HG02981 (cell line): ENCODE data around the gene ARHGEF4.

Source experiments
- ATAC-seq: cut with Tn5 transposase; IDR thresholded peaks from one replicate; pipeline ENCODE4 v1.9.1; 2021; ENCODE audit warnings: mild to moderate bottlenecking, moderate library complexity; ENCODE audit not compliant: unreplicated experiment

Gene ARHGEF4

DNA sequence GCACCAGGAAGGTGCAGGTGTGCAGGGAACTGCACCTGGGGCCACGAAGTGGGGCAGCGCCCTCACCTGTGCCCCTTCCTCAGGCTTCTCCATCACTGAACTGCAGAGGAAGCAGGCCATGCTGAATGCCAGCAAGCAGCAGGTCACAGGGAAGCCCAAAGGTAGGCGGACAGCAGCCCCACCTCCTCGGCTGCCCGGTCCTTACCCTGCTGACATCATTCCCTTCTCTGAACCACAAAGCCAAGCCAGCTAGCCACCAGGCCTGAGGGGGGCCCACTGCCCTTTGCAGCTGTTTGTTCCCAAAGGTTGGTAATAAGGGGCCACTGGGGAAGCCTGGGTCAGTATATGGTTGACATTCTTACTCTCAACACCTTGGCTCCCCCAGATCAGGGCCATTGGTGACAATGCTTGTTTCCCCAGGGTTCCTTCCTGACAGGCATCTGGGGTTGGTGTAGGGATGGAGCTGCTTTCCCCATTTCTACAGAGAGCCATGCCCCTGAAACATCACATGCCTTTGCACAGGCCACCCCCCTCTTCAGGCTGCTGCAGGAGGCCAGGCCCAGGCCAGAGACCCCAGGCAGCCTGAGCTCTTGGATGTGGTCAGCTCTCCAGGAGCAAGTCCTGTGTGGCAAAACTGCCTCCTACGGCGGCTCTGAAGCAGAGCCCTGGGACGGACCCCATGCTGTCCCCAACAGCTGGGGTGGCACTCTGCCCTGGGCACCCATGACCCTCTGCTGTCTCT lies 208.7 kb downstream of the ARHGEF4 start:
- no peak for ATAC-seq

DNA sequence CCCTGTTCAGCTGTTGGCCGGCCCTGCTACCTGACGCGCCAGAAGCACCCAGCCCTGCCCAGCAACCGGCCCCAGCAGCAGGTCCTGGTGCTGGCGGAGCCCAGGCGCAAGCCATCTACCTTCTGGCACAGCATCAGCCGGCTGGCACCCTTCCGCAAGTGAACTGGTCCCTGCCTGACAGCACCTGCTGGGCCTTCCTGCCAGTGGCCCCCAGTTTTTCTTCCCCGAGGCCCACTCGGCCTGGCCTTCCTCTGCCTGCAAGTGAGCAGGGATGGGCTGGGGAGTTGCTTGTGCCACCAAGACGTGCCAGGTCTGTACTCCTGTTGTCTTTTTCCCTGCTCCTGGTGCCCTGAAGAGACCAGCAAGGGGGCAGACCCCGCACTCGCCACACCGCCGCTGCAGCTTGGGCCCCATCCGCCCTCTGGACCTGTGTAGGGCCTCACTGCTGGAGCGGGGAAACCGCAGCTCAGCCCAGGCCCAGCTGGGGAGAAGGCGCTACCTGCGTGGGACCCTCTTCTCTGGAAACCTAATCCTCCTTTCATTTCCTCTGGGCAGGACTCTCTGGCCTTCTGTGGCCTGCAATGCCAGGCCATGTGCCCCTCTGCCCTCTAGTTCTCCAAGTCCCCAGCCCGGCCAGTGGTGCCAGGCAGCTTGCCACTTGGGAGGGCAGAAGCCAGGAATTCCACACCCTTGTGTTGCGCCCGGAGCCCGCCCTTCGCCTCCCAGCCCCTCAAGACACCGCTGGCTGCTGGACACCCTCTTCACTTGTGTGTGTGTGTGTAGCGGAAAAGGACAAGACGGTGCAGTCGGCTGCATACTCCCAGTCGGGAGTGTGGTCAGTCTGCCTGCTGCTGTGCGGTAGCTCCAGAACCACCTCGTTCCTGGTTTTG lies 209.6 kb downstream of the ARHGEF4 start:
- no peak for ATAC-seq

DNA sequence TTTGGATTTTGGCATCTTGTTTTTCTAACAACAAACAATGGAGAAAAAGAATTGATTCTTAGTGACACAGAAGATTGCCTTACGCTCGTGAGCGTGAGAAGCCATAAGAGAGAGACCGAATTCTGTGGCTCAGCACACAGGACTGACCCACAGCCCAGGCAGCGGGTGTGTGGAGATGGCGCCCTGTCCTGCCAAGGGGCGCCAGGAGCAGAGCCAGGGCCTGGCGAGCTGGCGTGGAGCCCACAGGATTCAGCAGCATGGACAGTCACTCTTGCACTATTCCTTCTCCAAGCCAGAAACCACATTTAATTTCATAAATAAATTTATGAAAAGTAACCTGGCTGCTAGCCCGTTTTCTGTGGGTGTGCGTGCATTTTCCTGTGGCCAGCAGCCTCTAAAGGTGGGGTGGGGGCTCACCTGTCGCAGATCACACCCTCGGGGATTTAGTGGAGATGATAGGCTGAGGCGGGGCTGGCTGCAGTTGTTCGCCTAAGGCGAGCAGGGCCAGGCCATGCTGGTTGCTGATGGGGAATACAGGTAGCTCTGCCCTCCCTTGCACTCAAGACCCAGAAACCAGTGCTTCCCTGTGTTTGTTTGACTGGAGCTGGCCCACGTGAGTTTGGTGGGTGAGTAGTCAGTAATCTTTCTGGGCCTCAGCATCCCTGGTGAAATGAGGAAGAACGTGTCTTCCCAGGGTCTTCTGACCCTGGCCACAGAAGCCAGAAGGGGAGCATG lies 210.4 kb downstream of the ARHGEF4 start:
- ATAC-seq, result no peak

DNA sequence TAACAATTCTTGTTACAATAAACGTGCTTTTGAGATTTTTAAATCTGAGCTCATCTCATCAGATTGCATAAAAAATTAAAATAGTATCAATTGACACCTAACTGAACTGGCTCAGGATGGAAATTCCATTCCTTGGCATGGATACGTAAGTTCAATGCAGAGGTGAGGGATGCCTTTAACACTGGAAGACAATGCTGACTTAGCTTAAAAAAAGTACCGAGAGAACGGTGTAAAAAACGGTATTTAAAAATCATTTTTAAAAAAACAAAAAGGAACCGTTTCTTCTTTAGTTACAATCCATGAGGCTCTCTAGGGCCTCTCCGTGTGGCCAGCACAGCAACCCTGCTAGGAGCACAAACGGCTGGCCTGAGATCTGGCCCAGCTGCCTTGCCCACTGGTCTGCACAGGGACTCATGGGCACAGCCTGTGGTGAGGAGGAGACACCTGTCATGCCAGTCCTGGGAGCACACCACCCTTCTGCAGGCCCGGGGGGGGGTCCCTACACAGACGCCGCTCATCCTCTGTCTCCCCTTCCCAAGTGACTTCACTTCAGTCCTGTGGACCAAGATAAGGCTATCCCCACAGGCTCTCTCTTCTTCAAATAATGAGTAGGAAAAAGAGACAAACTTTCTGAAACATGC lies 211.3 kb downstream of the ARHGEF4 start:
- ATAC-seq, result no peak

DNA sequence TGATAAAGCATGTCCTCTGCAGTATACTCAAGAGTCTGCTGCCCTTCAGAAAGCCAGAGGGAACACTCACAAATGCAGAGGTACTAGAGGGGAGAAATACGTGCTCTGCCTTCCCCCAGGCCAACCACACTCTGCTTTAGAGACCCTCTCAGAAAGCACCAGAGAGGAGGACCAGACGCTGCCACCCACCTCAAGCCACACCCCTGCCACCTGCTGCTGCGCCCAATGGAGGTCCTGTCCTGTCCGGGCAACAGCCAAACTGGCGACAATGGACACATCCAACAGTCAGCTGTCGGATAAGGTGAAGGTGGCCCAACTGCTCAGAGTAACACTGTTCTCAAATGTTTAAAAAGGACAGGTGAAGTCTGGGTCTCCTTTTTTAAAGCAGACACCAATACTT lies 211.9 kb downstream of the ARHGEF4 start:
- no peak for ATAC-seq

DNA sequence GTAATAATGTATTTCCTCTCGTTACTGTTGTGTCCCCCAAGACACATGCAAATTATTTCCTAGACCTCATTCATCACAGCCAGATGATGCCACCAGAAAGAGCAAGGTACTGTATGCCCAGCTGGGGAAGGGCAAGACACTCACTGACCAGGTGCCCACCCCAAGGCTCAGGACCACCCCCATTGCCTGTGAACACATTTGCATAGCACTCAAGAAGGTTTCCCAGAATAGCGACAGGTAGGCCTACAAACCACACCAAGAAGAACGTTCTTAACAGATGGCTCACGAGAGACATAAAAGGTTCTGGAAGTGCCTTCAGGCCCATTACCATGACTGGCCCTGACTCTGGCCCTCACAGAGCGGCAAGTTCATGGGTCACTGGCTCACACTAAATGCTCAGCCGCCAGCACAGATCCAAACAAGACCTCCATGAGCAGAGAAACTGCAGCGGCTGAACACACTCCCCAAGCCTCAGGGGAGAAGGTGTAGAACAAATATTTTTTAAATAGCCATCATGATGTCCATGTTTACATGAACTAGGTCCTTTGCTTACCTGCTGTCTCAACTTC lies 212.5 kb downstream of the ARHGEF4 start:
- ATAC-seq, result no peak

GRCh38 chr2:131050896-131051295 lies 214.2 kb downstream of the ARHGEF4 start:
- ATAC-seq, result no peak

- ATAC-seq, result no peak
These were observed 216.1 kb downstream of the ARHGEF4 start for GRCh38 chr2:131052741-131053263.

DNA sequence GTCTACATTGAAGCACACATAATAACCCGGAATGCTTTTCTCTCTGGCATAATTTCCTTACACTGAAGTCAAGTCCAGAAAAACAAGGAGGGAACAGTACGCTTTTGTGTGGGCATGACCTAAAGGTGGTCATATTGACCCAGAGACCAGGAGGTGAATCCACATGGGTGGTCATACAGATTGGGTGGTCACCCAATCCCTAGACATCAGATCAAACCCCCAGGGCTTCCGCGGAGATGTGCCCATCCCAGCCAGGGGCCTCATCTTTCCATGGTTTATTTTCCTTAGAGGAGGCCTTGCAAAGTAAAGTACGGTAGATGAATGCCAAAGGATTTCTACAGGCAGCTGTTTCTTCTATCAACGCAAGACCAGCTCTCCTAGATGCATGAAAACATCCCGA lies 217.8 kb downstream of the ARHGEF4 start:
- ATAC-seq, result no peak

DNA sequence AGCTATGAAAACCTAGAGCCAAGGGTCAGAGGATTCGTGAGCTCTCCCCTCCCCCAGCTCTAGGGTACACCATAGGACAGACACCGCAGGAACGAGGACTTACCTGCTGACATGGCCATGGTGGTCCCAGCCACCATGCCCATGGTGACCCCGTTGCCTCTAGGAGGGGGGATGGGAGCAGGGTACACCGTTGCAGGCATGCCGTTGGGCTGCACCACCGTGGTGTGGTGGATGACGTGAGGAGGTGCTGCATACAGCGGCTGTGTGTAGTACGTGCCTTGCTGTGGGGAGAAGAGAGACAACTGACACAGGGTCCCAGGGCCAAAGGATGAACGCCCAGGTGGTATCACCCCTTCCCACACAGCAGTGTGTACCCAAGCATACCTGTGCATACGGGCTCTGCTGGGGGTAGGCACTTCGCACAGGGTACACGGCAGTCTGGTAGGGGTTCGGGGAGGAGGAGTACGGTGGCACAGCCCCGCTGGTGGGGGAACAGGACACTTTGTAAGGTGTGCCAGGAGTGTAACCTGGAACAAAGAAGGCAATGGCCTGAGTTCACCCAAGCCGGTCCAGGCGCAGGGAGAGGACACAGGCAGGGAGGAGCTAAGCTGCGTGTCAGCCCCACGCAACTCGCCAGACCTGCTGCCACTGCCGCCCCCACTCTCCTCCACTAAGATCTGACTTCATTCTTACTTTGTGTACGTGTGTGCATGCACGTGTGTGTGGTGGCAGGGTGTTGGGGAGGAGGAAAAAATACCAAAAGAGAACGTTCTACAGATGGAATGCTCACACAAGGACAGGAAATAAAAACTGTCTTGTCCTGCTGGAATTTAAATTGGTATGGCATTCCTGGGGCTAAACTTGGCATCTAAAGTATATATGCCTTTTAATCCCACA lies 218.7 kb downstream of the ARHGEF4 start:
- no peak for ATAC-seq

GRCh38 chr2:131056204-131056931 lies 219.7 kb downstream of the ARHGEF4 start:
- no peak for ATAC-seq

- no peak for ATAC-seq
These were observed 220.2 kb downstream of the ARHGEF4 start for GRCh38 chr2:131056932-131057287.

DNA sequence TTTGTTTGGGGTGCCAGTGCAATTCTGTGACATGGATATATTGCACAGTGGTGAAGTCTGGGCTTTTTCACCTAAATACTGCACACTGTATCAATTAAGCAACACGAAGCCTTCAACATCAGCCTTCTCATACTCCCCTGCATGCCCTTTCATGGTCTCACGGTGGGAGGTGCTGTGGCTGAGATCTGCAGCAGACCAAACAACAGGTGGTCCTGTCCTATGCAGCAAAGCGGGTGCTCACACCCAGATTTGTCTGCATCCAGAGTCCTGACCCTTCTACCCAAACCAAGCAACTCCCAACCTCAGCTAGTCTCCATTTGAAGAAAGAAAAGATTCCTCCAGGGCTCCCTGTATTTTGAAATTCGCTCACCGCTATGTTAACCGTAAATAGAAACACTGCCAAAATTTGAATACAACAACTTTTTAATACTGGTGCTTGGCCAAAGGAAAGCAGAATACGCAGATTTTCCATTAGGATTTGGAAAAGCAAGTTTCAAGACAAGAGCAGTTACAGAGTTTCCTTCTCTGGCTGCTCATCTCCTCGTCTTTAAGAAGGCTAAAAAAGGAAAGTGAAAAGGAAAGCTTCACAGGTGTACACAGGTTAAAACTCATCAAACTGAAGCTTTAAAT lies 221.6 kb downstream of the ARHGEF4 start:
- no peak for ATAC-seq

- ATAC-seq, result no peak
These were observed 222.2 kb downstream of the ARHGEF4 start for GRCh38 chr2:131058920-131059319.

DNA sequence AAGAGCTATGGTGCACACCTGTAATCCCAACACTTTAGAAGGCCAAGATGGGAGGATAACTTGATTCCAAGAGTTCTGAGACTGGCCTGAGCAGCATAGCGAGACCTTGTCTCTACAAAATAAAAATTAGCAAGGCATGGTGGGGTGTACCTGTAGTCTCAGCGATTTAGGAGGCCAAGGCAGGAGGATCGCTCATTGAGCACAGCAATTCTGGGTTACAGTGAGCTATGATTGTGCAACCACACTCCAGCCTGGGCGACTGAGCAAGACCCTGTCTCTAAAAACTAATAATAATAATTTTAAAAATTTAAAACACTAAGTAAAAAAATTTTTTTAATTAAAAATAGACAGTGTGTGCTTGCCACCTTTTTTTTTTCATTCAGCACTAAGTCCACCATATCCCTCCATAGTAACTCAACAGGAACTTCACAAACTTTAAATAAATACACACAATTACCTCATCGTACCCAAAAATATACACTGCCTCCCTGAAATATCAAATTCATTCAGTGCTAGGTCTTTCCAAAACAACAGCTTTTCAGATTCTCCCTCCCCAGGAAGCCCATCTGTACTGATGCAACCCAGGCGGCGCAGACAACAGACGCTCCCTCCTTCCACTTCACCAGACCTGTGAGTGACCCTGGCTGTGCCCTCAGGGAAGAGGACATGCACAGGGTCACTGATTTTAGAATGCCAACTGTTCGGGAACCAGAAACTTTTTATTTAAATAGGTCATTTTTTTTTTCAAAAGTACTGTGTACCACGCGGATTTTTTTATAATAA lies 227.0 kb downstream of the ARHGEF4 start:
- ATAC-seq, result no peak

DNA sequence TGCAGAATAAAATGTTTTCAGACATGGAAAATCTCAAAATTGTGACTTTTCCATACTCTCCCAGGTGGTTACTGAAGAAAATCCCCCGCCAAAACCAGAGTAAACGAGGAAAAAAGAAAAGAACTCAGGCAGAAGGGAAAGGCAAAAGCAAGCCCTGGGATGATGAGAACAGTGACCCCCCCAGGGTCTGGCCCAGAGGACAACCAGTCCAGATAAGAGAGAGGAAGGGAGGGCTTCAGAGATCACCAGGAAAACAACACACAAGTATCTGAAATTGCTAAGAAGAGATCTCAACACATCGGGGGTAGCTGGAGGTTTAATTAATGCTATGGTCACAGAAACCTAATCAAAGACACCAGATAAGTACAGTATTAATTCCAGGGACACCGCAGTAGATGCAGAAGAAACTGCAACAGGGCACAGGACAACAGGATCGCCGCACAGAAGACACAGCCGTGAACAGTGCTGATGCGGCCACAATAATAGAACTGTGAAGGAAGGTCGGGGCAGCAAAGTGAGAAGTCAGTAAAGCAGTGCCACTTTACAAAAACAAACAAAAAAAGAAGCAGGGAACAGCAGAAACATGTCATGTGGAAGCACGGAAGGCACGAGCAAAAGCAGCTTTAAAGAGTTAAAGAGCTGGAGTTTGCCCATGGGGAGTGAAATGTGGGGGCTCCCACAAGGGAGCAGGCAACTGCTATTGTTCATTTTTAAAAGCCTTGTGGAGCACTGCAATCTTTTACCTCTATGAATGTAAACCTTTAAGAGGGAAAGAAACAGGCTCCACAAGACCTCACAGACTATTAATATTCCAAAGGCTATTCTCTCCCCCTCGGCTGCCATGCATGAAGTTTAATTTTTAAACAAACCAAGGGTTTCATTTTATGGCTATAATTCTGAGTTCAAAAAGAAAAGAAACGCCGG lies 228.1 kb downstream of the ARHGEF4 start:
- ATAC-seq, result no peak
